ENCODE data around the gene PLEKHA4.

GRCh38 chr19:48807590-48808308, 60.7 kb downstream of the PLEKHA4 start:
- TF ChIP-seq CTCF (IDR thresholded peaks at IDR 0.05; ENCODE audit: low read length) (0 out of 2 replicates have a peak, but pooled peaks have one; percentile 5), EZH2 (optimal IDR thresholded peaks at IDR 0.05; ENCODE audit: low read depth, low read length) (no peak), EZH2phosphoT487 (IDR thresholded peaks at IDR 0.05; ENCODE audit: low read length) (no peak)

Data from MM.1S (cell line).